GM06990 (cell line): ENCODE measurements around the gene CFAP69.

ENCODE experiments used
- DNase-seq: peaks from one replicate; pipeline ENCODE4 v3.0.0-alpha.2; 2011; ENCODE audit not compliant: insufficient read length; ENCODE audit errors: extremely low read depth
- H3K27me3 ChIP-seq: replicated peaks from 2 replicates; pipeline ENCODE4 v1.6.0; 2011; ENCODE audit warnings: low read length; ENCODE audit not compliant: control insufficient read depth, insufficient read depth
- H3K36me3 ChIP-seq: 2 replicates; pipeline ENCODE4 v1.5.1; 2011; ENCODE audit warnings: low read length; ENCODE audit not compliant: control insufficient read depth, insufficient read depth
- H3K4me3 ChIP-seq: replicated peaks from 2 replicates; pipeline ENCODE4 v1.5.1; 2011; ENCODE audit warnings: low read depth, mild to moderate bottlenecking, control low read depth, low read length
- TF ChIP-seq, protein P1 (sequence below): IDR thresholded peaks from 2 replicates; pipeline ENCODE4 v1.5.1; 2011; ENCODE audit warnings: low read length, control low read depth, mild to moderate bottlenecking, inconsistent platforms; ENCODE audit not compliant: insufficient read depth, poor library complexity, severe bottlenecking

CFAP69 gene

GRCh38 chr7:90272242-90272641 lies 27.3 kb downstream of the CFAP69 start:
- H3K27me3 ChIP-seq = no peaks in the 10 kb centered on the region
- no peaks in the 10 kb centered on the region for H3K36me3 ChIP-seq
- no peak for DNase-seq
- no peak overlapping the region for H3K4me3 ChIP-seq
- TF ChIP-seq, protein P1, sequence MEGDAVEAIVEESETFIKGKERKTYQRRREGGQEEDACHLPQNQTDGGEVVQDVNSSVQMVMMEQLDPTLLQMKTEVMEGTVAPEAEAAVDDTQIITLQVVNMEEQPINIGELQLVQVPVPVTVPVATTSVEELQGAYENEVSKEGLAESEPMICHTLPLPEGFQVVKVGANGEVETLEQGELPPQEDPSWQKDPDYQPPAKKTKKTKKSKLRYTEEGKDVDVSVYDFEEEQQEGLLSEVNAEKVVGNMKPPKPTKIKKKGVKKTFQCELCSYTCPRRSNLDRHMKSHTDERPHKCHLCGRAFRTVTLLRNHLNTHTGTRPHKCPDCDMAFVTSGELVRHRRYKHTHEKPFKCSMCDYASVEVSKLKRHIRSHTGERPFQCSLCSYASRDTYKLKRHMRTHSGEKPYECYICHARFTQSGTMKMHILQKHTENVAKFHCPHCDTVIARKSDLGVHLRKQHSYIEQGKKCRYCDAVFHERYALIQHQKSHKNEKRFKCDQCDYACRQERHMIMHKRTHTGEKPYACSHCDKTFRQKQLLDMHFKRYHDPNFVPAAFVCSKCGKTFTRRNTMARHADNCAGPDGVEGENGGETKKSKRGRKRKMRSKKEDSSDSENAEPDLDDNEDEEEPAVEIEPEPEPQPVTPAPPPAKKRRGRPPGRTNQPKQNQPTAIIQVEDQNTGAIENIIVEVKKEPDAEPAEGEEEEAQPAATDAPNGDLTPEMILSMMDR = no peak

DNA sequence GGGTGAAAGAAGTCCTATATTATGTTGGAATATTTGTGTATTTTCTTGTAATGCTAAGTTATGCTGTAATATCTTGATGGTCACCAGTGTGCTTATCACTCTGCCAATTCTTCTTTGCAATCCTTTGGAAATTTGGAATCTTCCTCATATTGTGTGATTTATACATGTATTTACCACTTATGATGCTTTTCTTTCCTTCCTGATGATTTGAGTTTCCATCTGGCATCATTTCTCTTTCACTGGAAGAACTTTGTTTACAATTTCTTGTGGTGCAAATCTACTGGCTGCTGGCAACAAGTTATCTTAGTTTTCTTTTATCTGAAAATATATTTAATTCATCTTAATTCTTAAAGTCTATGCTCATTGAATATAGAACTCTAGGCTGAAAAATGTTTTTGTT lies 29.2 kb downstream of the CFAP69 start:
- DNase-seq = no peak
- Histone ChIP-seq H3K36me3 (no peaks in the 10 kb centered on the region), H3K4me3 (no peak overlapping the region), H3K27me3 (no peaks in the 10 kb centered on the region)
- TF ChIP-seq, protein P1 = no peak

DNA sequence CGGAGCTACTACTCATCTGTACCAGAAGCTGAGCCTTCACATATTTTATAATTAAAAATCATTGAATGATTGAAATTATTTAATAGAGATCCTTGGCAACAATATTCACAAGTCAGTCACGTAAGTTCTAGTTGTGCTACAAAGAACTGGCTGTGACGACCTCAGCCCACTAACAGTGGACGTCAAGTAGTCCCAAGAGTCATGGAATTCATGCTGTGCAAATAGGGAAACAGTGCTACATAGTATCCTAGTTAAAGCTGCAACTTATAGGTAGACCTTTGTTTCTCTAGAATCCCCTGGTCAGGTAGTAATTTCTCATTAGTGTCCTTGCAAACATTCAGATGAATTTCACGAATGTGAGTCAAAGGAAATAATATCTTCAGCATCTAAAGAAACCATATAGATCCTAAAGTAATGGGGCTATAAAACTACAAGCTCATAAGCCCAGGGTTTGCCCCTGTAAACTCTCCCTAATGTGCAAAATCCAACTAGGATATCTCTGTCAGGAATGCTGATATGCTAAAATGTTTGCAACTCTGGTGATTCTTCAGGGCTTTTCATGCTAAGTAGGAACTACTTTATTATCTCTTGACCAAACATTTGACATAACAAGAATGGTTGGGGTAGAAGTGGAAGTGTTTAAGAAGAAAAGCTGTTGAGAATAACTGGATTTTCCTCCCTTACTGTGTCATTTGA lies 31.2 kb downstream of the CFAP69 start:
- TF ChIP-seq, protein P1 = no peak
- no peak overlapping the region for H3K4me3 ChIP-seq
- no peaks in the 10 kb centered on the region for H3K36me3 ChIP-seq
- DNase-seq = no peak
- no peaks in the 10 kb centered on the region for H3K27me3 ChIP-seq

DNA sequence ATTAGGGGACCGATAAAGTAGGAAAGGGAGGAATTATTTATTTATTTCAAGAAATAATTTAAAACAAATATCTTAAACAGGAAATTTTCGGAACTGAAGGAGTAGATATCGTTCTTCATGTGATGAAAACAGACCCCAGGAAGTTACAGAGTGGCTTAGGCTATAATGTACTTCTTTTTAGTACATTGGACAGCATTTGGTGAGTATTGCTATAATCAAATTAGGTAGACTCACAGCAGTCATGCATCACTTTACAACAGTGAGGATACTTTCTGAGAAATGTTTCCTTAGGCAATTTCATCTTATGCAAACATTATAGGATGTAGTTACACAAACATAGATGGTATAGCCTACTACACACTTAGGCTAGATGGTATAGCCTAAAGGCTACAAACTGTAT lies 43.2 kb downstream of the CFAP69 start:
- Histone ChIP-seq H3K27me3 (no peaks in the 10 kb centered on the region), H3K36me3 (no peaks in the 10 kb centered on the region), H3K4me3 (no peak overlapping the region)
- no peak for DNase-seq
- TF ChIP-seq, protein P1 = no peak

GRCh38 chr7:90290244-90291113 lies 45.5 kb downstream of the CFAP69 start:
- no peak for DNase-seq
- TF ChIP-seq, protein P1 = no peak
- no peak overlapping the region for H3K4me3 ChIP-seq
- no peaks in the 10 kb centered on the region for H3K36me3 ChIP-seq
- H3K27me3 ChIP-seq = no peaks in the 10 kb centered on the region
